ENCODE data around the gene ARRDC2. TPM values are rescaled to one million over a fixed set of nuclear protein-coding genes. Genes with fewer than 3 reads are reported as not detected.

The ARRDC2 gene
- total RNA-seq, 1 experiment from 2014 or later: 27.7 TPM

GRCh38 chr19:17988161-17988560 is 19.8 kb upstream of the ARRDC2 start:
- Histone ChIP-seq H3K36me3 (ENCODE audit: low read depth, low read length) (no peaks in the 10 kb centered on the region), H2AFZ (ENCODE audit: low read length) (no peak overlapping the region), H3K9ac (ENCODE audit: low read length) (no peak overlapping the region), H3F3A (ENCODE audit: low read length, unreplicated experiment) (no peaks in the 10 kb centered on the region), H3K27me3 (ENCODE audit: low read length) (no peaks in the 10 kb centered on the region), H3K4me1 (ENCODE audit: insufficient read depth, low read length) (no peaks in the 10 kb centered on the region), H3K9me3 (ENCODE audit: low read length) (no peaks in the 10 kb centered on the region), H3K79me2 (ENCODE audit: low read length) (no peaks in the 10 kb centered on the region), H4K20me1 (ENCODE audit: low read length) (no peaks in the 10 kb centered on the region), H3K4me3 (ENCODE audit: low read length) (no peak overlapping the region), H3K9me2 (replicated peaks; ENCODE audit: low read length) (no peaks in the 10 kb centered on the region), H3K4me2 (ENCODE audit: low read length) (no peak overlapping the region), H3K27ac (ENCODE audit: low read length) (no peak overlapping the region)
- intact Hi-C loops (cut with micrococcal nuclease): no loop called here
- TF ChIP-seq EZH2phosphoT487 (IDR thresholded peaks at IDR 0.05; ENCODE audit: borderline replicate concordance, low read length): no peak
- no peak for TF ChIP-seq EZH2 (IDR thresholded peaks at IDR 0.05; ENCODE audit: low read length, unreplicated experiment)
- TF ChIP-seq, protein P1, sequence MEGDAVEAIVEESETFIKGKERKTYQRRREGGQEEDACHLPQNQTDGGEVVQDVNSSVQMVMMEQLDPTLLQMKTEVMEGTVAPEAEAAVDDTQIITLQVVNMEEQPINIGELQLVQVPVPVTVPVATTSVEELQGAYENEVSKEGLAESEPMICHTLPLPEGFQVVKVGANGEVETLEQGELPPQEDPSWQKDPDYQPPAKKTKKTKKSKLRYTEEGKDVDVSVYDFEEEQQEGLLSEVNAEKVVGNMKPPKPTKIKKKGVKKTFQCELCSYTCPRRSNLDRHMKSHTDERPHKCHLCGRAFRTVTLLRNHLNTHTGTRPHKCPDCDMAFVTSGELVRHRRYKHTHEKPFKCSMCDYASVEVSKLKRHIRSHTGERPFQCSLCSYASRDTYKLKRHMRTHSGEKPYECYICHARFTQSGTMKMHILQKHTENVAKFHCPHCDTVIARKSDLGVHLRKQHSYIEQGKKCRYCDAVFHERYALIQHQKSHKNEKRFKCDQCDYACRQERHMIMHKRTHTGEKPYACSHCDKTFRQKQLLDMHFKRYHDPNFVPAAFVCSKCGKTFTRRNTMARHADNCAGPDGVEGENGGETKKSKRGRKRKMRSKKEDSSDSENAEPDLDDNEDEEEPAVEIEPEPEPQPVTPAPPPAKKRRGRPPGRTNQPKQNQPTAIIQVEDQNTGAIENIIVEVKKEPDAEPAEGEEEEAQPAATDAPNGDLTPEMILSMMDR (conservative IDR thresholded peaks at IDR 0.05; ENCODE audit: low read depth, low read length): no peak
- no peak for DNase-seq
- ChIA-PET POLR2A (ENCODE audit: unreplicated experiment) (no interaction called here), CTCF (no interaction called here)
- BruUV-seq (replicated peaks): no TSS peak
- ATAC-seq: no peak

DNA sequence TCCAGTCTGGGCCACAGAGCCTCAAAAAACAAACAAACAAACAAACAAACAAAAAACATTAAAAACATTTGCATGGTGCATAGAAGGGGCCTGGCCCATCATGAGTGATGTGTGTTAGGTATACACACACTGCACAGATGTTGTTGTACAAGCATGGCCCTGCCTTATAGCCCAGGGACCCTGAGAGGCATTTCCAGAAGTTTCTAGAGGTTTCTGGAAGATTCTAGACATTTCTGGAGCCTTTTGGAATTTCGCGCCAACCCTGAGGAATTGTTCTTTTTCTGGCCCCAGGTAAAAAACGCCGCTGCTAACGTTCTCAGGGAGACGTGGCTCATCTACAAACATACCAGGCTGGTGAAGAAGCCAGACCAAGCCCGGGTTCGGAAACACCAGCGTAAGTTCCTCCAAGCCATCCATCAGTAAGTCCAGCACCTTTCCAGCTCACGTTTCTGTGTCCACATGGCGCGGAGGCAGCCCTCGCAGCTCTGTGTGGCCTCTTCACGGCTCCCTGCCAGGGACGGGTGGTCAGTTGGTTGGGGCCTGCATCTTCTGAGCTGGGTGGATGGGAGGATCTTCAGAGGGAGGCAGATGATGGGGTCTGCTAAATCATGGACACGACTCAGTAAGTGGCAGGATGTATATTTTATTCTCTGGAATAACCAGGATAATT is 18.4 kb upstream of the ARRDC2 start:
- H3K36me3 ChIP-seq (ENCODE audit: low read depth, low read length): no peaks in the 10 kb centered on the region
- H3K4me3 ChIP-seq (ENCODE audit: low read length): no peak overlapping the region
- H2AFZ ChIP-seq (ENCODE audit: low read length): no peak overlapping the region
- H3K4me2 ChIP-seq (ENCODE audit: low read length): no peak overlapping the region
- no peak for ATAC-seq
- POLR2A ChIA-PET (ENCODE audit: unreplicated experiment): no interaction called here
- H3K9me3 ChIP-seq (ENCODE audit: low read length): no peaks in the 10 kb centered on the region
- H3K9ac ChIP-seq (ENCODE audit: low read length): no peak overlapping the region
- no peak overlapping the region for H3K27ac ChIP-seq (ENCODE audit: low read length)
- no TSS peak for BruUV-seq (replicated peaks)
- H3K4me1 ChIP-seq (ENCODE audit: insufficient read depth, low read length): no peaks in the 10 kb centered on the region
- intact Hi-C loops (cut with micrococcal nuclease): no loop called here
- no peaks in the 10 kb centered on the region for H3K9me2 ChIP-seq (replicated peaks; ENCODE audit: low read length)
- CTCF ChIA-PET: no interaction called here
- no peaks in the 10 kb centered on the region for H3K27me3 ChIP-seq (ENCODE audit: low read length)
- no peak for DNase-seq
- no peaks in the 10 kb centered on the region for H4K20me1 ChIP-seq (ENCODE audit: low read length)
- H3F3A ChIP-seq (ENCODE audit: low read length, unreplicated experiment): no peaks in the 10 kb centered on the region
- no peak for TF ChIP-seq EZH2 (IDR thresholded peaks at IDR 0.05; ENCODE audit: low read length, unreplicated experiment)
- TF ChIP-seq EZH2phosphoT487 (IDR thresholded peaks at IDR 0.05; ENCODE audit: borderline replicate concordance, low read length): no peak
- TF ChIP-seq, protein P1 (conservative IDR thresholded peaks at IDR 0.05; ENCODE audit: low read depth, low read length): no peak
- H3K79me2 ChIP-seq (ENCODE audit: low read length): no peaks in the 10 kb centered on the region

GRCh38 chr19:17993076-17993813 is 14.7 kb upstream of the ARRDC2 start:
- H4K20me1 ChIP-seq (ENCODE audit: low read length): no peaks in the 10 kb centered on the region
- H3K9me2 ChIP-seq (replicated peaks; ENCODE audit: low read length): no peaks in the 10 kb centered on the region
- no peak overlapping the region for H3K4me3 ChIP-seq (ENCODE audit: low read length)
- intact Hi-C loops (cut with micrococcal nuclease): no loop called here
- H3K27ac ChIP-seq (ENCODE audit: low read length): no peak overlapping the region
- no peaks in the 10 kb centered on the region for H3K9me3 ChIP-seq (ENCODE audit: low read length)
- TF ChIP-seq EZH2 (IDR thresholded peaks at IDR 0.05; ENCODE audit: low read length, unreplicated experiment) (no peak), EZH2phosphoT487 (IDR thresholded peaks at IDR 0.05; ENCODE audit: borderline replicate concordance, low read length) (no peak)
- TF ChIP-seq, protein P1 (conservative IDR thresholded peaks at IDR 0.05; ENCODE audit: low read depth, low read length): no peak
- ChIA-PET CTCF (no interaction called here), POLR2A (ENCODE audit: unreplicated experiment) (no interaction called here)
- BruUV-seq (replicated peaks): no TSS peak
- no peak overlapping the region for H3K4me2 ChIP-seq (ENCODE audit: low read length)
- H3K4me1 ChIP-seq (ENCODE audit: insufficient read depth, low read length): peaks cover 3% of the 10 kb centered on the region; the same call in 1 of the 2 replicates
- H3K9ac ChIP-seq (ENCODE audit: low read length): no peak overlapping the region
- no peaks in the 10 kb centered on the region for H3F3A ChIP-seq (ENCODE audit: low read length, unreplicated experiment)
- no peaks in the 10 kb centered on the region for H3K79me2 ChIP-seq (ENCODE audit: low read length)
- H3K27me3 ChIP-seq (ENCODE audit: low read length): no peaks in the 10 kb centered on the region
- DNase-seq (no peak), ATAC-seq (no peak)
- no peak overlapping the region for H2AFZ ChIP-seq (ENCODE audit: low read length)
- H3K36me3 ChIP-seq (ENCODE audit: low read depth, low read length): no peaks in the 10 kb centered on the region

All from PC-3 (cell line).